Caco-2 (cell line): ENCODE measurements around the gene TLK1. TPM values are rescaled to one million over a fixed set of nuclear protein-coding genes. Genes with fewer than 3 reads are reported as not detected.

ENCODE experiments used
- BruUV-seq: library from RNA; stranded (reverse); fragments of 400-500 nt; replicated peaks from 2 replicates; lab custom pipeline; 2021; lab: Mats Ljungman, UMichigan
- CTCF ChIA-PET: fragments of 300-600 bp; sonication (Branson Sonifier 250); formaldehyde crosslinking; loops from one replicate; lab custom pipeline; 2022; ENCODE audit warnings: antibody characterized with exemption; lab: Charles Lee
- POLR2A ChIA-PET: fragments of 300-600 bp; sonication (Branson Sonifier 250); formaldehyde crosslinking; loops from one replicate; lab custom pipeline; 2022; ENCODE audit warnings: antibody characterized with exemption; lab: Charles Lee
- DNase-seq, 2 experiments: peaks; one replicate each; pipeline versions ENCODE4 v3.0.0 to v3.0.0-alpha.2; 2020 to 2022
- H3K27me3 ChIP-seq: replicated peaks from 2 replicates; pipeline ENCODE4 v1.6.0; 2011; ENCODE audit warnings: low read length; ENCODE audit not compliant: control insufficient read depth, insufficient read depth
- H3K36me3 ChIP-seq: 2 replicates; pipeline ENCODE4 v1.5.1; 2011; ENCODE audit warnings: low read length; ENCODE audit not compliant: control insufficient read depth, insufficient read depth
- H3K4me1 ChIP-seq: fragments of 250-450 bp; sonication (Bioruptor Pico); 2 replicates; pipeline ENCODE4 v1.5.1; 2020; ENCODE audit warnings: mild to moderate bottlenecking
- H3K4me3 ChIP-seq: 2 replicates; pipeline ENCODE4 v1.5.1; 2011; ENCODE audit warnings: low read depth, mild to moderate bottlenecking, control low read depth, low read length
- H3K9me3 ChIP-seq: fragments of 250-450 bp; sonication (Bioruptor Pico); 2 replicates; pipeline ENCODE4 v1.5.1; 2020; ENCODE audit warnings: mild to moderate bottlenecking, moderate library complexity
- H3K27ac Mint-ChIP-seq: one replicate; pipeline ENCODE4 v1.8.0; 2022; ENCODE audit warnings: mixed read lengths; ENCODE audit not compliant: unreplicated experiment
- H3K27me3 Mint-ChIP-seq: one replicate; pipeline ENCODE4 v1.8.0; 2022; ENCODE audit warnings: mixed read lengths; ENCODE audit not compliant: insufficient read depth, unreplicated experiment
- H3K36me3 Mint-ChIP-seq: one replicate; pipeline ENCODE4 v1.8.0; 2022; ENCODE audit warnings: mild to moderate bottlenecking, mixed read lengths; ENCODE audit not compliant: insufficient read depth, unreplicated experiment
- H3K4me1 Mint-ChIP-seq: one replicate; pipeline ENCODE4 v1.8.0; 2022; ENCODE audit warnings: low read depth, mixed read lengths; ENCODE audit not compliant: unreplicated experiment
- H3K4me3 Mint-ChIP-seq: one replicate; pipeline ENCODE4 v1.8.0; 2022; ENCODE audit warnings: mild to moderate bottlenecking, moderate library complexity, mixed read lengths; ENCODE audit not compliant: unreplicated experiment
- H3K9me3 Mint-ChIP-seq: one replicate; pipeline ENCODE4 v1.8.0; 2022; ENCODE audit warnings: mixed read lengths; ENCODE audit not compliant: unreplicated experiment
- intact Hi-C: fragments of 100-400 bp; cut with micrococcal nuclease; formaldehyde crosslinking; loops from one replicate; pipeline ENCODE4 v1.10.0; 2022; ENCODE audit not compliant: unreplicated experiment
- total RNA-seq: library from RNA; stranded (reverse); gene quantifications from 2 replicates; pipeline ENCODE4 v1.2.3, GENCODE V29; 2022
- TF ChIP-seq, protein P1 (sequence below), 2 experiments: fragments of 200-600 bp in 1 of 2; IDR thresholded peaks; 1 replicate in 1 of 2; 2 replicates in 1 of 2; pipeline versions ENCODE4 v1.5.1 to v1.8.0; 2011 to 2022; ENCODE audit warnings: antibody characterized with exemption in 1 of 2, control low read depth in 1 of 2, inconsistent platforms in 1 of 2, low read depth in 1 of 2, low read length in 1 of 2, mild to moderate bottlenecking in 1 of 2, moderate library complexity in 1 of 2; ENCODE audit not compliant: insufficient read depth in 1 of 2, severe bottlenecking in 1 of 2, unreplicated experiment in 1 of 2

Gene TLK1
- total RNA-seq, 1 experiment from 2014 or later: 85.1 TPM

GRCh38 chr2:171044416-171044815, 116.3 kb downstream of the TLK1 start:
- no TSS peak for BruUV-seq
- no peaks in the 10 kb centered on the region for H3K4me1 Mint-ChIP-seq
- intact Hi-C loops: no loop called here

GRCh38 chr2:171042253-171042969, 118.3 kb downstream of the TLK1 start:
- DNase-seq: no peak
- no peaks in the 10 kb centered on the region for H3K36me3 ChIP-seq
- no peak overlapping the region for H3K27ac Mint-ChIP-seq
- POLR2A ChIA-PET: no interaction called here
- H3K4me3 ChIP-seq: no peak overlapping the region
- no TSS peak for BruUV-seq
- no peaks in the 10 kb centered on the region for H3K27me3 Mint-ChIP-seq
- TF ChIP-seq, protein P1, sequence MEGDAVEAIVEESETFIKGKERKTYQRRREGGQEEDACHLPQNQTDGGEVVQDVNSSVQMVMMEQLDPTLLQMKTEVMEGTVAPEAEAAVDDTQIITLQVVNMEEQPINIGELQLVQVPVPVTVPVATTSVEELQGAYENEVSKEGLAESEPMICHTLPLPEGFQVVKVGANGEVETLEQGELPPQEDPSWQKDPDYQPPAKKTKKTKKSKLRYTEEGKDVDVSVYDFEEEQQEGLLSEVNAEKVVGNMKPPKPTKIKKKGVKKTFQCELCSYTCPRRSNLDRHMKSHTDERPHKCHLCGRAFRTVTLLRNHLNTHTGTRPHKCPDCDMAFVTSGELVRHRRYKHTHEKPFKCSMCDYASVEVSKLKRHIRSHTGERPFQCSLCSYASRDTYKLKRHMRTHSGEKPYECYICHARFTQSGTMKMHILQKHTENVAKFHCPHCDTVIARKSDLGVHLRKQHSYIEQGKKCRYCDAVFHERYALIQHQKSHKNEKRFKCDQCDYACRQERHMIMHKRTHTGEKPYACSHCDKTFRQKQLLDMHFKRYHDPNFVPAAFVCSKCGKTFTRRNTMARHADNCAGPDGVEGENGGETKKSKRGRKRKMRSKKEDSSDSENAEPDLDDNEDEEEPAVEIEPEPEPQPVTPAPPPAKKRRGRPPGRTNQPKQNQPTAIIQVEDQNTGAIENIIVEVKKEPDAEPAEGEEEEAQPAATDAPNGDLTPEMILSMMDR (IDR thresholded peaks at IDR 0.05; ENCODE audit: insufficient read depth in 1 of 2, low read depth in 1 of 2, low read length in 1 of 2, severe bottlenecking in 1 of 2, unreplicated experiment in 1 of 2): no peak
- H3K4me1 Mint-ChIP-seq: no peaks in the 10 kb centered on the region
- peaks cover 46% of the 10 kb centered on the region for H3K36me3 Mint-ChIP-seq
- CTCF ChIA-PET: no interaction called here
- no peaks in the 10 kb centered on the region for H3K9me3 Mint-ChIP-seq
- H3K4me1 ChIP-seq: no peaks in the 10 kb centered on the region
- intact Hi-C loops: no loop called here
- H3K9me3 ChIP-seq: no peaks in the 10 kb centered on the region
- H3K4me3 Mint-ChIP-seq: no peak overlapping the region
- no peaks in the 10 kb centered on the region for H3K27me3 ChIP-seq

More at GRCh38 chr2:171044416-171044815, 116.3 kb downstream of the TLK1 start:
- Histone ChIP-seq H3K4me3 (no peak overlapping the region), H3K9me3 (no peaks in the 10 kb centered on the region), H3K36me3 (no peaks in the 10 kb centered on the region), H3K27me3 (no peaks in the 10 kb centered on the region), H3K4me1 (no peaks in the 10 kb centered on the region)
- DNase-seq: no peak
- Mint-ChIP-seq H3K27me3 (no peaks in the 10 kb centered on the region), H3K4me3 (no peak overlapping the region), H3K36me3 (peaks cover 36% of the 10 kb centered on the region), H3K9me3 (no peaks in the 10 kb centered on the region), H3K27ac (no peak overlapping the region)
- TF ChIP-seq, protein P1 (IDR thresholded peaks at IDR 0.05; ENCODE audit: insufficient read depth in 1 of 2, low read depth in 1 of 2, low read length in 1 of 2, severe bottlenecking in 1 of 2, unreplicated experiment in 1 of 2): no peak
- ChIA-PET CTCF (no interaction called here), POLR2A (no interaction called here)

DNA sequence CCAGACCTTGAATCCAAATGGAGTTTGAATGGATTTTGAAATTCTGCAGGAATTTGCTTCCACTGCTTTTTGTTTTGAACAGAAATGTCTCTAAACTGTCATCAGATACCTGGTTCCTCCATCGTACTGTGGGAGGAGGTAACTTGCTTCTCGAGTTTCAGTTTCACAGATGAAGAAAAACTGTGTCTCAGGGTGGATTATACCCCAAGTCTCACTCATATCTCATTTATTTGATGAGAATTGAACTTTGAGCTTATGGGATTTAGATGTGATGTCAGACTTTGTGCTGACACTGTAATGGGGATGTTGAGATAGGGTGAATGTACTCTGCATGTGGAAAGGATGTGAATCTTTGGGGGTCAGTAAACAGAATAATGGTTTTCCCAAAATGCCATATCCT, 124.2 kb downstream of the TLK1 start:
- Mint-ChIP-seq H3K27ac (no peak overlapping the region), H3K9me3 (no peaks in the 10 kb centered on the region), H3K4me3 (no peak overlapping the region), H3K36me3 (peaks cover 57% of the 10 kb centered on the region), H3K4me1 (no peaks in the 10 kb centered on the region), H3K27me3 (no peaks in the 10 kb centered on the region)
- intact Hi-C loops: no loop called here
- DNase-seq: no peak
- H3K27me3 ChIP-seq: no peaks in the 10 kb centered on the region
- no peak overlapping the region for H3K4me3 ChIP-seq
- no peaks in the 10 kb centered on the region for H3K9me3 ChIP-seq
- H3K4me1 ChIP-seq: no peaks in the 10 kb centered on the region
- no peaks in the 10 kb centered on the region; the same call in 1 of the 2 replicates for H3K36me3 ChIP-seq
- TF ChIP-seq, protein P1 (IDR thresholded peaks at IDR 0.05; ENCODE audit: insufficient read depth in 1 of 2, low read depth in 1 of 2, low read length in 1 of 2, severe bottlenecking in 1 of 2, unreplicated experiment in 1 of 2): no peak
- no TSS peak for BruUV-seq
- ChIA-PET CTCF (no interaction called here), POLR2A (no interaction called here)
